HG02973 (cell line): ENCODE data around the gene GAB4.
"Not testable (repeated sequence)": the region's sequence is repeated elsewhere in the genome, so short reads cannot be mapped to it uniquely, and the experiment has no call there.

ENCODE experiments used
- ATAC-seq: cut with Tn5 transposase; IDR thresholded peaks from one replicate; pipeline ENCODE4 v1.9.1; 2021; ENCODE audit warnings: moderate library complexity; ENCODE audit not compliant: unreplicated experiment

GAB4 gene

GRCh38 chr22:16960220-16960883 lies 47.7 kb downstream of the GAB4 start:
- ATAC-seq = no peak

GRCh38 chr22:16959345-16959930 lies 48.6 kb downstream of the GAB4 start:
- ATAC-seq = no peak

- ATAC-seq = no peak
Measured at GRCh38 chr22:16958475-16958874, 49.5 kb downstream of the GAB4 start.

GRCh38 chr22:16957781-16958180 lies 50.2 kb downstream of the GAB4 start:
- no peak for ATAC-seq

GRCh38 chr22:16956290-16956689 lies 51.7 kb downstream of the GAB4 start:
- no peak for ATAC-seq

GRCh38 chr22:16955678-16956210 lies 52.3 kb downstream of the GAB4 start:
- ATAC-seq = no peak

- no peak for ATAC-seq
Measured at GRCh38 chr22:16955081-16955480, 52.9 kb downstream of the GAB4 start.

- no peak for ATAC-seq
Measured at GRCh38 chr22:16954060-16954403, 54.0 kb downstream of the GAB4 start.

GRCh38 chr22:16953206-16954059 lies 54.6 kb downstream of the GAB4 start:
- no peak for ATAC-seq

GRCh38 chr22:16949561-16949960 lies 58.5 kb downstream of the GAB4 start:
- no peak for ATAC-seq

GRCh38 chr22:16937811-16938210 lies 70.2 kb downstream of the GAB4 start:
- no peak for ATAC-seq

- not testable (repeated sequence) for ATAC-seq
Measured at GRCh38 chr22:16937209-16937608, 70.8 kb downstream of the GAB4 start.

- ATAC-seq = no peak
Measured at GRCh38 chr22:16936625-16937024, 71.4 kb downstream of the GAB4 start.

- no peak for ATAC-seq
Measured at GRCh38 chr22:16935209-16935608, 72.8 kb downstream of the GAB4 start.

GRCh38 chr22:16933291-16934282 lies 74.4 kb downstream of the GAB4 start:
- no peak for ATAC-seq

GRCh38 chr22:16932577-16932976 lies 75.4 kb downstream of the GAB4 start:
- ATAC-seq = no peak

GRCh38 chr22:16925407-16925966 lies 82.5 kb downstream of the GAB4 start:
- no peak for ATAC-seq

GRCh38 chr22:16922706-16923105 lies 85.3 kb downstream of the GAB4 start:
- ATAC-seq = no peak

- no peak for ATAC-seq
Measured at GRCh38 chr22:16922076-16922475, 85.9 kb downstream of the GAB4 start.
